Esophagus squamous epithelium (tissue), 4 donors: ENCODE measurements around the gene CLCN7.

Experiments used
- POLR2A ChIP-seq, 4 donors: fragments of 450-650 bp; IDR thresholded peaks; one replicate each; pipeline ENCODE4 v1.6.1; 2017; ENCODE audit warnings: antibody characterized with exemption in 4 of 4, mild to moderate bottlenecking in 4 of 4, moderate library complexity in 3 of 4
- TF ChIP-seq, protein P1 (sequence below), 6 experiments: fragments of 450-650 bp in 4 of 6; fragments of 200-600 bp in 2 of 6; sonication (generic) in 2 of 6; IDR thresholded peaks; one replicate each; pipeline ENCODE4 v1.5.1; 2016 to 2019; ENCODE audit warnings: antibody characterized with exemption in 6 of 6, mild to moderate bottlenecking in 4 of 6, moderate library complexity in 4 of 6

DNA sequence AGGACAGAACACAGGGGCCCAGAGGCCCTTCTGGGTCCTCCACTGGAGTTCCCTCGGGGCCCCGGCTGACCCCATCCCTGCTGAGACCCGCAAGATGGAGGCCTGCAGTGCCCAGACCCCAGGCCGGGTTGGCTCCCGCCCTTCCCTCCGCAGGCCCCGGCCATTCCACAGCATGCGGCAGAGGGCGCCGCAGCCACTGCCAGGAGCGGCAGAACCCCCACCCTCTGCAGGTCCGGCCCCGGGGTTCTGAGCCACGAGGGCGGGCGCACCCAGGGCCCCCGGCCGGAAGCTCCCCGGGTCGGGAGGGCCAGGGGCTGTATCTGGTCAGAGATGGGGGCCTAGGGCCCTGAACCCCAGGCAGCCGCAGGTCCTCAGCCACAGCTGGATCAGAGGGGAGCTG, 46.3 kb downstream of the CLCN7 start:
- no peak for TF ChIP-seq POLR2A (IDR thresholded peaks at IDR 0.05)
- TF ChIP-seq, protein P1, sequence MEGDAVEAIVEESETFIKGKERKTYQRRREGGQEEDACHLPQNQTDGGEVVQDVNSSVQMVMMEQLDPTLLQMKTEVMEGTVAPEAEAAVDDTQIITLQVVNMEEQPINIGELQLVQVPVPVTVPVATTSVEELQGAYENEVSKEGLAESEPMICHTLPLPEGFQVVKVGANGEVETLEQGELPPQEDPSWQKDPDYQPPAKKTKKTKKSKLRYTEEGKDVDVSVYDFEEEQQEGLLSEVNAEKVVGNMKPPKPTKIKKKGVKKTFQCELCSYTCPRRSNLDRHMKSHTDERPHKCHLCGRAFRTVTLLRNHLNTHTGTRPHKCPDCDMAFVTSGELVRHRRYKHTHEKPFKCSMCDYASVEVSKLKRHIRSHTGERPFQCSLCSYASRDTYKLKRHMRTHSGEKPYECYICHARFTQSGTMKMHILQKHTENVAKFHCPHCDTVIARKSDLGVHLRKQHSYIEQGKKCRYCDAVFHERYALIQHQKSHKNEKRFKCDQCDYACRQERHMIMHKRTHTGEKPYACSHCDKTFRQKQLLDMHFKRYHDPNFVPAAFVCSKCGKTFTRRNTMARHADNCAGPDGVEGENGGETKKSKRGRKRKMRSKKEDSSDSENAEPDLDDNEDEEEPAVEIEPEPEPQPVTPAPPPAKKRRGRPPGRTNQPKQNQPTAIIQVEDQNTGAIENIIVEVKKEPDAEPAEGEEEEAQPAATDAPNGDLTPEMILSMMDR (IDR thresholded peaks at IDR 0.05): peak in 3 of 6 experiments; percentile 7 to 43 (median 14)
